Measurements from ENCODE around the gene PSKH1. TPM values are rescaled to one million over a fixed set of nuclear protein-coding genes. Genes with fewer than 3 reads are reported as not detected.

Gene PSKH1
- total and polyA plus RNA-seq, 10 of the 15 experiments (the other 5 are each of a cell fraction or from before 2014, with no cell fraction given), result 0.63 to 20.4 (median 7.8) TPM

- Histone ChIP-seq H3K27ac (ENCODE audit: control insufficient read depth, insufficient read depth) (no peak overlapping the region), H3K9me3 (replicated peaks; ENCODE audit: control insufficient read depth, insufficient read depth, low read length) (no peaks in the 10 kb centered on the region), H3K4me2 (ENCODE audit: control insufficient read depth, insufficient read depth) (no peak overlapping the region), H2AFZ (ENCODE audit: control insufficient read depth, low read depth, low read length) (no peak overlapping the region), H3K9ac (ENCODE audit: control insufficient read depth, insufficient read depth, low read length) (no peak overlapping the region), H3K79me2 (ENCODE audit: control insufficient read depth, insufficient read depth, low read length) (no peaks in the 10 kb centered on the region), H3K4me1 (ENCODE audit: control insufficient read depth, insufficient read depth, low read length) (no peaks in the 10 kb centered on the region), H3K36me3 (ENCODE audit: control insufficient read depth in 2 of 2, insufficient read depth in 2 of 2, low read length in 1 of 2) (peaks cover 5 to 6% of the 10 kb centered on the region in 2 experiments; a peak in 3 of 4 replicates), H4K20me1 (ENCODE audit: control insufficient read depth, insufficient read depth) (no peaks in the 10 kb centered on the region), H3K27me3 (replicated peaks in 1 of 2; ENCODE audit: control insufficient read depth in 2 of 2, insufficient read depth in 2 of 2, low read length in 1 of 2) (no peaks in the 10 kb centered on the region), H3K4me3 (no peak overlapping the region)
- no peak for FAIRE-seq
- no TSS peak for BruUV-seq (replicated peaks)
- intact Hi-C loops (cut with micrococcal nuclease; ENCODE audit: unreplicated experiment), result no loop called here
- ChIA-PET POLR2A (no interaction called here), CTCF (interaction anchor here (0.8 kb wide), 2 partner anchors 76 to 81 kb away, joined by 3 read pairs; no protein-coding TSS in a partner anchor), SMC1A (ENCODE audit: uncharacterized antibody, unreplicated experiment) (no interaction called here), RAD21 (ENCODE audit: unreplicated experiment) (no interaction called here)
- no peak for TF ChIP-seq BRCA1 (IDR thresholded peaks at IDR 0.05; ENCODE audit: low read depth, low read length)
- in situ Hi-C loops (cut with MboI), result no loop called here
- DNase-seq (ENCODE audit: low read depth, low spot score), result no peak
- no peak for ATAC-seq
- WGBS (ENCODE audit: insufficient coverage, insufficient replicate concordance, low lambda C conversion rate, missing lambda C conversion rate), result 78% methylated on average over 11 of the region's 11 CpGs
These were observed 66.7 kb downstream of the PSKH1 start for GRCh38 chr16:67959536-67960329.

- CTCF ChIA-PET, result no interaction called here
- no peak overlapping the region for H3K4me2 ChIP-seq (ENCODE audit: control insufficient read depth, insufficient read depth)
- intact Hi-C loops (cut with micrococcal nuclease; ENCODE audit: unreplicated experiment), result no loop called here
- no peak for TF ChIP-seq NFYA (IDR thresholded peaks at IDR 0.05; ENCODE audit: borderline replicate concordance, low read depth, low read length)
- no peak for TF ChIP-seq SKIL (IDR thresholded peaks at IDR 0.05; ENCODE audit: low read depth, poor library complexity, severe bottlenecking)
- no peak for TF ChIP-seq CBX5 (IDR thresholded peaks at IDR 0.05; ENCODE audit: low read depth)
- TF ChIP-seq CREM (IDR thresholded peaks at IDR 0.05; ENCODE audit: low read depth), result no peak
- no peak for TF ChIP-seq NKRF (conservative IDR thresholded peaks at IDR 0.05)
- no peak for TF ChIP-seq GABPA (IDR thresholded peaks at IDR 0.05; ENCODE audit: low read depth)
- TF ChIP-seq SMC3 (IDR thresholded peaks at IDR 0.05; ENCODE audit: borderline replicate concordance, low read length), result no peak
- TF ChIP-seq JUND (IDR thresholded peaks at IDR 0.05; ENCODE audit: low read depth, low read length), result no peak
- no peak for TF ChIP-seq E2F4 (IDR thresholded peaks at IDR 0.05; ENCODE audit: low read depth, low read length)
- TF ChIP-seq EP300 (IDR thresholded peaks at IDR 0.05; ENCODE audit: borderline replicate concordance in 1 of 2, control insufficient read depth in 1 of 2, low read depth in 2 of 2, low read length in 2 of 2), result no peak
These were observed 68.5 kb downstream of the PSKH1 start for GRCh38 chr16:67961551-67961957.

More at GRCh38 chr16:67961551-67961957, 68.5 kb downstream of the PSKH1 start:
- ChIA-PET RAD21 (ENCODE audit: unreplicated experiment) (no interaction called here), SMC1A (ENCODE audit: uncharacterized antibody, unreplicated experiment) (no interaction called here), POLR2A (no interaction called here)
- Histone ChIP-seq H2AFZ (ENCODE audit: control insufficient read depth, low read depth, low read length) (no peak overlapping the region), H3K4me3 (no peak overlapping the region), H3K27me3 (replicated peaks in 1 of 2; ENCODE audit: control insufficient read depth in 2 of 2, insufficient read depth in 2 of 2, low read length in 1 of 2) (no peaks in the 10 kb centered on the region), H3K36me3 (ENCODE audit: control insufficient read depth in 2 of 2, insufficient read depth in 2 of 2, low read length in 1 of 2) (peaks cover 5 to 6% of the 10 kb centered on the region in 2 experiments; a peak in 3 of 4 replicates), H3K79me2 (ENCODE audit: control insufficient read depth, insufficient read depth, low read length) (peaks cover 4% of the 10 kb centered on the region), H3K9me3 (replicated peaks; ENCODE audit: control insufficient read depth, insufficient read depth, low read length) (no peaks in the 10 kb centered on the region), H3K9ac (ENCODE audit: control insufficient read depth, insufficient read depth, low read length) (no peak overlapping the region), H3K27ac (ENCODE audit: control insufficient read depth, insufficient read depth) (no peak overlapping the region), H3K4me1 (ENCODE audit: control insufficient read depth, insufficient read depth, low read length) (peaks cover 11% of the 10 kb centered on the region), H4K20me1 (ENCODE audit: control insufficient read depth, insufficient read depth) (no peaks in the 10 kb centered on the region)
- DNase-seq (ENCODE audit: low read depth, low spot score) (no peak), FAIRE-seq (no peak), ATAC-seq (no peak)
- 97% methylated on average over 13 of the region's 13 CpGs for WGBS (ENCODE audit: insufficient coverage, insufficient replicate concordance, low lambda C conversion rate, missing lambda C conversion rate)
- in situ Hi-C loops (cut with MboI), result no loop called here
- no TSS peak for BruUV-seq (replicated peaks)
